Measurements from ENCODE around the gene CACYBP.

Gene CACYBP

DNA sequence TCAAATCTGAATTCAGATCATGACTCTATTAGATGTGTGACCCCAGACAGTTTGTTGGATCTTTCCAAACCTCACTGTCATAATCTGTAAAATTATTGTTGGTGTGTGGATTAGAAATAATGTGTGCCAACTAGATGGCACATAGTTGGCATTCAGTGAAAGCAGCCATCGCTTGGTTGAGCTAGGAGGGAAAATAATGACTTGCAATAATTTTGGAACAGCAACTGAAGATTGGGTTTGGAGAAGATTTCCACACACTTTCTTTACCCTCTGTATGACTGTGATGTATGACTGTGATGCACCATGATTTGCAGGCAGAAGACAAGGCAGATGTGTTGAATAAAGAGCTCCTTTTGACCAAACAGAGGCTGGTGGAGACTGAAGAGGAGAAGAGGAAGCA is 24.0 kb upstream of the CACYBP start:
- no peak for FAIRE-seq

DNA sequence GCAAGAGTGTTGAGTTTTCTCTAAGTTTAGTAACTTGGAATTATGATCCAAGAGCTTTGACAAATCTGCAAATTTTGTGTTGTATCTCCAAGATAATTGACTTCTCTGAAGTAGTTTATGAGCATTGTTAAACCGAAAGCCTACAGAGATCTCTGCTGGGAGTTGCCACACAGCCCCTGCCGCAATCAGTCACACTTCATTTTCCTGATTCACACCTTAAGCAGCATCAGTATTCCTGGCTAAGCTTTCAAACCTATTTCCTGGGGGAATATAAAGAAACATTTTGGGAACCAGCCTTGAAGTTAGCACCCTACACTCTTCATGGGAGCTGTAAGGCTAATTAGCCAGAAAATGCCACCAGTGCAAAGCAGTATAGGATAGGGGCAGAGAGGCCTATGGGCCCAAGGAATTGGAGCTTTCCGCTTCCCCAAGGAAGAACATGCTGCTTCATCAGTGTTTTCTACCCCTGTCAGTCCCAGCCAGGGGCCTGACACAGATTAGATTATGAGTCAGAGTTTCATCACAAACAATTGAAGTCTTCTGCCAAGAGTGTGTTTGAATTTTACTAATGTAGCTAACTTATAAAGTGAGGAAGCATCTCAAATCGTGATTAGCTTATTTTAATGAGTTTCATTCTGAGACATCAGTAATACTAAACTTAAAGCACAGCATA is 23.2 kb upstream of the CACYBP start:
- no peak for FAIRE-seq

DNA sequence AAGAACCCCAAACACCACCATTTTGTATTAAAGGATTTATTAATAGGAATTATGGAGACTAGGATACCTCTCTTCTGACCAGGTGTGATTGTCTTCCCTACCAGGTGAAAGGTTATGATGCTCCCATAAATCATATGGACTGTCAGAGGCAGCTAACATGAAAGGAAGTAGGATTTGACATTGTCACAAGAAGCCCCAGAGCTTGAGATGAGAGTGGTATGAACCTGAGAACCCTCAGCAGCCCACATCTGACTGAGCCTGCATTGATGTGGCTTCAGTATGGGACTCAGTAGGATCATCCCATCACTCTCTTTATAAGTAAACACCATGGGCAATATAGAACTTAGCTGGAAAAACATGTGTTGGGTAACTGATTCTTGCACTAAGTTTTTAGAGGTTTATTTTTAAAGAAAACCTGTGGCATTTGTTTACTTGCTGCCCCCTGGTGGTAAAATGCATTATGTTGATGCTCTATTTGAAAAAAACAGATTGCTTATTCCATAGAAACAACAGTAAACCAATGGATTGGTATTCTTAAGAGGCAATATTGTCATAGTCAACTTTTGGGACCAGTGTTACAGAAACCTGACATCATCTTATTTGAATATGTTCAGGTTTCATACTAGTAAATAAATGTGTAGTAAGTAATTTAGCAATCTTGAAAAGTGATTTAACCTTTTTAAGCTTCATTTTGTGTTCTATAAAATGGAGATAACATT is 16.6 kb upstream of the CACYBP start:
- peak; percentile 79 for FAIRE-seq

DNA sequence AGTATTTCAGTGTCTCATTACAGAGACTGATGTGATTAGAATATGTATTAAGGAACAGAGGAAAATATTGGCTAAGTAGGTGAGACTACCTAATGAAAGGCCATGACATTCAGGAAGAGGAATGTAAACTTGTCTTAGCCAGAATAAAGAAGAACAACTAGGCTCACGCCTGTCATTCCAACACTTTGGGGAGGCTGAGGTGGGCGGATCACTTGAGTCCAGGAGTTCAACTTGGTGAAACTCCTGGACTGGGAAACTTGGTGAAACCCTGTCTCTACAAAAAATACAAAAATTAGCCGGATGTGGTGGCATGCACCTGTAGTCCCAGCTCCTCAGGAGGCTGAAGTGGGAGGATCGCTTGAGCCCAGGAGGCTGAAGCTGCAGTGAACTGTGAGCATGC is 14.8 kb upstream of the CACYBP start:
- FAIRE-seq = no peak

DNA sequence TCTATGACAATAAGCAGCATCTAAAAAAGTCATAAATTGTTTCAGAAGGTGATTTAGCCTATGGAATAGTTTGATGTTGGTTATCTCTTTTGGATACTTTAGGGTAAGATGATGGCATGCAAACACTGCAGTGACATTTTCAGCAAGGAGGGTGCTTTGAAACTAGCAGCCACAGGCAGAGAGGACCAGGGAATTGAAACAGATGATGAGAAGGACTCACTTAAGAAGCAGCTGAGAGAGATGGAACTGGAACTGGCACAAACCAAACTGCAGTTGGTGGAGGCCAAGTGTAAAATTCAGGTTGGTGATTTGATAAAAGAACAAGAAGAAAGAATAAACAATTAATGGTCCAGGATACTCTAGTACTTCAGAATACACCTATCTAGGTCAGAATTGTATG is 11.2 kb upstream of the CACYBP start:
- FAIRE-seq = no peak

DNA sequence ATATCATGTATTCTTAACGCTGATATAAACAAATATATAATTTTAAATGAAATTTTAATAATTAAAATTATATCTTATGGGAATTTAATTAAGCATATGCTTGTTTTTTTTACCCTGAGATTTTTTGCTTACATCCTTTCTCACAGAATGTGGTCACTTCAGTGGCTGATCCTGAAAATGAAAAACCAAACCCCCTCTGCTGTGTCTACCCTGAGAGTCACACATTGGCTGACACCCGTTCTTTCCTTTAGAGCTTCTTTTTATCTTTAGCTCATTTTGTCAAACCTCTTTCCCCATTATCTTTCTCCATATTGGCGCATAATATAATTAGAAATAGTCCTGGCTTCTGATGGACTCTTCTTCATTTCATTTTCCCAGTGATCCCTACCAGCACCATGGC is 10.8 kb upstream of the CACYBP start:
- FAIRE-seq = no peak

DNA sequence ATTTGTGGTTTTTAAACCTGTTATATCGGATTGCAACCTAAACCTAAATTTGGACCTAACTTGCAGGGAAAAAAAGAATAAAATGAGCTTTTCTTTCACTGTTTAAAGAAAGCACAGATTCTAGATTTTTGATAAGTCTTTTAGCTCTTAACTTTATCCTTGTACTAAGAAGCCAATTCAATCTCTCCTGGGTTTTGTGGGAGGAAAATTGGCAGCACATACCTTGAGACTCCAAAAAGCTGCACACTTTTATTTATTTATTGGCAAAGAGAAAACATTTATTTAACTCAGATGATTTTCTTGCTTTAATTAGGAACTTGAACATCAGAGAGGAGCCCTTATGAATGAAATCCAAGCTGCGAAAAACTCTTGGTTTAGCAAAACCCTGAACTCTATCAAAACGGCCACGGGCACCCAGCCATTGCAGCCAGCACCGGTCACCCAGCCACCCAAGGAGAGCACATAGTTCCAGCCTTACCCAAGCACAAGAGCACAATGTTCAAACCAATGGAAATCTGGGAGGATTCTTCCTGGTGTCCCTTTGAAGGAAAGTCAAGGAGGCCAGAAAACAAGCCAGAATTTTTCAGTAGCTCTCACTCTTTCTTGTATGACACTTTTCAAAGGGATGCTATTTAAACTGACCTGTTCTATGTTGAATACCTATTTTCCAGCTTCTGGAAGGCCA is 10.1 kb upstream of the CACYBP start:
- FAIRE-seq = no peak

DNA sequence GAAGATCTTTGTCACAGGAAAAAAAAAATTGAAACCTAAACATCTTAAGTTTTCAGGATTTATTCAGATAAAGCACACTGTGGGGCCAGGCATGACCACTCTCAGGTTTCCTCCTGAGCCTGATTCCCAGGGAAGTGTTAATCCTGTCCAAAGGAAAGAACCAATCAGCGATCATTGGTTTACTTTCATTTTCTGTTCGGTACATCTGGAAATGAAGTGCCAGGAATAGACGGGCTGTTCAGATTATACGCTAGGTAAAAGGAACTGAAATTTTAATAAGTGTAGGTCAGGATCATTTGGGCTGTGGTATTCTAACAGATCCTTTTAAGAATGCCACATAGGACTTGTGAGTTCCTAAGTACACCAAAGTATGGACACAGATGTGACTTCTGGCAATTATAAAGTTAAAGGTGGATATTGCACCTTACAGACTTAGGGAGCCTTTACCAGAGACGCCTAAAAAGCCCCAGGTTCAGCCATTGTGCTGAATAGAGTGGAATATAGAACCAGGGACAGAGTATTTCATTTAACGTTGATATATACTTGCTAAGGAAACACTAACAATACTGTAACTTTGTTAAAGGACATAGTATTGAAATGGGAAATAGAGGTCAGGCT is 9.3 kb upstream of the CACYBP start:
- FAIRE-seq = no peak

DNA sequence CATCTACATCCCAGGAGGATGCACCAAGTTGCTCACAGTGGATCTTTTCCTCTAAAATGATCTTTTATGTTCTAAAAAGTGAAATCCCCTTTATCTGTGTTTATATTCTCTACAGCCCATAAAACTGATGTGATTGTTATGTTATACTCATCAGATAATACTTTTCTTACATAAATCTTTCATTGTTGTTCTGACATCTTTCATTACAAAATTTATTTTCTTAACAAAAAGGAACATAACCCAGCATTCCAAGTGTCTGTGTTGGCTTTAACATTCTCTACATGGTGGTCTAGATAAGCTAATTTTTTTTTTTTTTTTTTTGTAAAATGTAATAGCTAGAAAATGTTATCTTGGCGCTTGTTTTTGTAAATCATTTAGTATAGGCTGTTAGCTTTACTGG is 8.3 kb upstream of the CACYBP start:
- FAIRE-seq = no peak

DNA sequence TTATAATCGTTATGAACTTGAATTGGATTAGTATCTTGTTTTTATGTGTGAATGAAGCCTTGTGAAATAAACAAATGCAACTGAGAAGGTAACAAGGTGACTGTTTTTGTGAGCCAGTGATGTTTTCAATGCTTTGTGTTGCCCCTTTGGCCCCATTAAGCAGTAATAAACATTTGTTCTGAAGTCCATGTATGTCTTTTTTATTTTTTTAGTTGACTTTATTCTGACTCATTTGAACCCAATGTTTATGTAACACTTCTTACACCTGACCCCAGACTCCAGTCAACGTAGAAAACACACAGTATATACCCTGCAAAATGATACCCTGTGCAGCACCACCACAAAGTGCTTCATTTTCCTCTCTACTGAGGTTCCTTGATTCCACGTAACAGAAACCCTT is 4.6 kb upstream of the CACYBP start:
- FAIRE-seq = no peak

DNA sequence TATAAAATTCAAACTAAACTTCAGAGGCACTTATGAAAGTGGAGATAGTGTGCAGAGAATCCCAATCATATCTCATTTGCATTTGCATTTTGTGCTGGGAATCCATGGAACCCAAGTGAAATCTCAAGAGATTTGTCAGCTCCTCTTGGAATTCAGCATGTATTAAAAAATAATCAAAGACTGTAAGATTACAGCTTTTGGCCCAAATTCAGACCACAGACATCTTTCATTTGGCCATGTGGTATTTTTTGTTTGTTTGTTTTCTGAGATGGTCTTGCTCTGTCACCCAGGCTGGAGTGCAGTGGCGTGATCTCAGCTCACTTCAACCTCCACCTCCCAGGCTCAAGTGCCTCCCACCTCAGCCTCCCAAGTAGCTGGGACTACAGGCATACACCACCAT is 3.8 kb upstream of the CACYBP start:
- no peak for FAIRE-seq

DNA sequence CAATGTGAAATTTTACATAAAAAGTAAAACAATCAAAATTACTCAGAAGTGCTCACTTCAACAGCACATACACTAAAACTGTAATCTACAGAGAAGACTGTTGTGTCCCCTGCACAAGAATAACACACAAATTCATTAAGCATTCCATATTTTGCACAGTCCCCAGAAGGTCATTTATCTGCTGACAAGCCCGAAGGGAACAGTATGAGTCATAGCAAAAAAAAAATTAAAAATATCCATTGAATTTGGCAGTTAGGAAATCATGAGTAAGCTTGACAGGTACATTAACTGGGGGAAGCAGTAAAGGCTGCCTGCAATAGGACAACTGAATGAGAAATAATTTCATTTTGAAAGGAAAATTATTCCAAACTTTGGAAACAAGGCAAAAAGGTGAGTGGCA is 3.3 kb upstream of the CACYBP start:
- no peak for FAIRE-seq

DNA sequence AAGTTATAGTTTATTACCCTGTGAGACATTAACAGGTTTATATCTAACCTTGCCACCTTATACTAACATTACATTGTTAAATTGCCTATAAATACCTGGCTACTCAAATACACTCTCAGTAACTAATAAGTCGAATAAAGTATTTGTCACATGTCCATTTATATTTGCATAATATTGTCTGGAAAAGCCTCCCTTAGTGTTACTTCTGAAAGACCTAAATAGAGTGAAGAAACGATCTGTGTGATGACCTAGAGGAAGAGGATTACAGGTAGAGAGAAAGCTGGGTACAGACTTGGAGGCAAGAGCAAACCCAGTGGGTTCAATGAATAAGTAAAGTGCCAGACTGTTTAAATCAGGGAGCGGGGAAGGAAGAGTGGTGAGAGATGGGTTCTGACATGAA is 2.7 kb upstream of the CACYBP start:
- FAIRE-seq = no peak

DNA sequence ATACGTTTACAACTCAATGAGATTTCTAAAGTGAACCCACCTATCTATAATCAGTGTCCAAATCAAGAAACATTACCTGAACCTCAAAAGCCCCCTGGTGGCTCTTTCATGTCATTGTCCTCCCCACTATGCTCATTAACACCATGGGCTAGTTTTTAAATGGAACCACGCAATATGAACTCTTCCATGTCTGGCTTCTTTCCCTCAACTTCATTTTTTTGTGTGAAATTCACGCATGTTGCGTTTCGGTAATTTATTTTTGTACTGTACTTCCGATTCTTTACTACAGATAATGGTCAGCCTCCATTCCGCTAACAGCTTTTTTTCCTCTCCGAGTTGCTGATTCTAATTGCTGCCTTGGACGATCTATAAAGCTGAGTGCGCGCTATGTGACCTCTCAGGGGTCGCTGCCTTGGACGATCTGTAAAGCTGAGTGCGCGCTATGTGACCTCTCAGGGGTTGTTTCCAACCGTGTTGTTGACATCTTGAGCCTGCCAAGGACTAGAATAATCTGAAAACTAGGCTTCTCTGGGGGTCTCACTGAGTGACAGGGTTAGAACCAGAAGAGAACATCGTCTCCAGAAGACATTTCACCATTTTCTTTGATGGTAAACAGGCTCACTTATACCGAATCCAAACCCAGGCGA is 1.1 kb upstream of the CACYBP start:
- peak; percentile 15 for FAIRE-seq

DNA sequence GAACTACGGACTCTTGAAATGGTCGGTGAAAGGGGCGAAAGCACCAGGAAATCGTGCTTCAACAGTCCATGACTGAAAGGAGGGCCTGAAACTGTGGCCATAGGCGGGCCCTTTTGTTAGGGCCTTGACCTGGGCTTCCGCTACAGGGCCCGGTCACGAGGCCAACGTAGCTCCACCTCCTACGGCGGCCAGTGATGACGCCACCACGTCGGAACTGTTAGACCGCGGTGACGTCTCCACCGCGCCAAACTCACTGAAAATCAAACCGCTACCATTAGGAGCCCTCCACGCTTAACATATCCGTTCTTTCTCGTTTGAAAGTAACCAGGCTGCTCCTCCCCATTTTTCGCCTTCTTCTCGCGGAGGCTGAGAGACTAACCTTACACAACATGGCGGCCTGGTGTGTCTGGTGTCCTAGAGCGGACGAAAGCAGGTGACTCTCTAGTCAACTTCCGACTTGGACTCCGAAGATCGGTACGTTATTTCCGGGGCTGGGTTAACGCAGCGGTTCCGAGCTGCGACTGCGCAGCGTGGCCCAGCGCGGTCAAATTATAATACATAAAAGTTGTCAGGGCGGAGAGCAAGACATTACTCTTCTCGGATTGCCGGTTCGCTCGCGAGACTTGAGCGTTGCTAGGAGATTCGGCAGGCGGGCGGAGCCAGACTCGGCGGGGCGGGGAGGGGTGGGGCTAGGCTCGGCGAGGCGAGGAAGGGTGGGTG is 371 bp upstream of the CACYBP start:
- peak; percentile 91 for FAIRE-seq

DNA sequence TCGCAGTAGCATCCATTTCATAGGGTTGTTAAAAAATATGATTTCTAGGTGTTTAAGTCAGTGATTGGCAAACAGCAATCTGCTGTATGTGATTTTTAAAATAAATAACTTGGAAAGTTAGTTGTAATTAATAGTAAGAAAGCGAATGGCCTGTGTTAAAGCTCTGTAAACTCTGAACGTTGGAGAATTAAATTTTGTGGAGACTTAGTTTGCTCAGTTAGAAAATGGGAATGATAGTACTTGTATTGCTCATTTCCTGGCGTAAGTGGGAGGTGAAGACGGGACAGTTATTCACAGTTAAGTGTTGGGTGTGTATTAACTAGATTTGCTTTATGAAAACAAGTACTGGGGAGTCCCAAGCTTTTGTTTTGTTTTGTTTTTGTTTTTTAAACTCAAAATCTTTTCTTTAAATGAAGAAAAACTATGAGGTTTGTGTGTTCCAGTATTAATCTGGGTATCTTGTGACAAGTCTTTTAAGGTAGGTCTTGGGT is 995 bp downstream of the CACYBP start:
- no peak for FAIRE-seq

DNA sequence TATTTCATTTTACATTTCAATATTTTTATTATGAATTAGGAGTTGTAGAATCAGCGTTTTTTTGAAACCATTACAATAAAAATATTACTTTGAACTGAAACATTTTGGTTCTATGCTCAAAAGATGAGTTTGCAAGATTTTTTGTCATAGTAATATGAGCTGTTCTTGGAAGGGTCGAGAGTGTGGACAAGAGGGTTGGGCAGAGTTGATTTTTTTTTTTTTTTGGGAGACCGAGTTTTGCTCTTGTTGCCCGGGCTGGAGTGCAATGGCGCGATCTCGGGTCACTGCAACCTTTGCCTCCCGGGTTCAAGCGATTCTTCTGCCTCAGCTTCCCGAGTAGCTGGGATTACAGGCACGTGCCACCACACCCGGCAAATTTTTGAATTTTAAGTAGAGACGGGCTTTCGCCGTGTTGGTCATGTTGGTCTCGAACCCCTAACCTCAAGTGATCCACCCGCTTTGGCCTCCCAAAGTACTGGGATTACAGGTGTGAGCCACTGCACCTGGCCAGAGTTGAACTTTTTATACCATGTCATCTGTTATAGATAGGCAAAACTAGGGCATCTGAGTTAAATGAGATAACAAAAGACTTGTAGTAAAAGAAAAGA is 3.3 kb downstream of the CACYBP start:
- FAIRE-seq = no peak

DNA sequence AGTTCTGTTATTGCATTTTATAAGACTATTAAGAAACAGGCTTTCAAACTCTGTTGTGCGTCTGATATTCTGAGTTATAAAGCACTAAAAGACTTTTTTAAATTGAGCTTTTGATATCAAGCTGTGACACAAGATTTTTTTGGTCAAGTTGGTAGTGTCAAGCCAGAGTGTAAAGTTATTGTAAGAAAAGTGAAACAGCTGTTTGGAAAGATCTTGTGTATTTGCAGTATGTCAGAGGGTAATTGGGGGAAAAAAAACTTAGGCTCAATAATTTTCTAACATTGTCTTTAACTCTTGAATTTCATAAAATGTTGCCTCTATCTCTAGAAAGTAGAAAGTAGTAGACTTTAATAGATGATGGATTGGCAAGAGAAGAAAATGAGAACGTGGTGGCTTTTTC is 3.8 kb downstream of the CACYBP start:
- FAIRE-seq = no peak

DNA sequence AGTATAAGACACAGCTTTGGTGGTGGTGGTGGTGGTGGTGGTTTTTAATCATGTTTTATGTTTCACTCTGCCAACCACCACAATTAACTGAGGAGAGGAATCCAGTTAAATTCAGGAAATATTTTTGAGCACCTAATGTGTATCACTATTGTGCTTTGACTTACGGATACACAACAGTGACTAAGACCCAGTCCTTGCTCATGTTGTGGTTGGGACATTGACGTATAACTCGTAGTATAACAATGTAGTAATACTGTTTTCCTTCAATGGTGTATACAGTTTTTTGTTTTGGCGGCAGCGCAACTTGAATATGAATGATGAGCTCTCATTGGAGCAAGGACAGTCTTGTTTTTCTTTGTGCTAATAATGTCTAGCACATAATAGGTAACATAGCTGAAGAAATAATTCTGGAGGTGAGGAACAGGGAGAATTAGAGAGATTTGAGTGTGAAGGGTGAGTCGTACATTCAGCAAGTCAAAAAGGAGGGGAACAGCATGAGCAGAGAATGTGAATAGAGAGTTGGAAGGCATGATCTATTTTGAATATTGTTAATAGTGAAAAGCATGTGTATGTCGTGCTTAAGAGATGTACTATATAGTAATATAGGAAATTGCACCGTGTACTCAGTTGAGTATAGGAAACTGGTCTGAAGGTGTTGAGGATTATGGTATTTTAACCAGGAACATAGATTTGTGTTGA is 5.5 kb downstream of the CACYBP start:
- FAIRE-seq = no peak

DNA sequence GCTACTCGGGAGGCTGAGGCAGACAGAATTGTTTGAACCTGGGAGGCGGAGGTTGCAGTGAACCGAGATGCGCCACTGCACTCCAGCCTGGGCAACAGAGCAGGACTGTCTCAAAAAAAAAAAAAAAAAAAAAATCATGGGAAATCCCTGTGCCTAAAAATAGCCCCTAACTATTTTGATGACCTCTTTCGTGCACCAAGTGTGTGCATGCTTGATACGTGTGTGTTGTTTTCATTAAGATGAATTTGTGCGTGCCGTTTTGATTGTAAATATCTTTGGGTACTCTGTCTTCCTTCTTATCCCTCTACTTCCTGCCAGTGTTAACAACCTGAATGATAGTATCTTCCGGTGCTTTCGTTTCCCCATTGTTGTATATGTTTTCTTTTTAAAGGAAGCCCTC is 9.8 kb downstream of the CACYBP start:
- FAIRE-seq = no peak

DNA sequence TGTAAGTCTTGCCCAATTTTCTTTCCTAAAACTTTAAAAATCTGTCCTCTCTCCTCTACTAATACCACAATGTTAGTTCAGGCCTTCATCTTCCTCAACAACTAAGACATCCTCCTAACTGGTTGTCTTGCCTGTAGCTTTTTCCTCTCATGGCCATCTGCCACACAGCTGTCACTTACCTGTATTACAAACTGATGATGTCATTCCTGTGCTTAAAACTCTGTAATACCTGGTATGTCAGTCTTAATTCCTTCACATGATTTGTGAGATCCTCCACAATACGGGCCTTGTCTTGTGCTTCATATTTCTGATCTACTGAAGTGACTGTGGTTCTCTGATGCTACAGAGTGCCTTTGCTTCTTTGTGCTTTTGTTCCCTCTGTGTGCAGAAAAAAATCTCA is 13.7 kb downstream of the CACYBP start:
- FAIRE-seq = no peak

All from G401.6 (cell line).